GM12878 (cell line): Measurements from ENCODE around the gene PRKCZ. TPM values are rescaled to one million over a fixed set of nuclear protein-coding genes. Genes with fewer than 3 reads are reported as not detected.

Experiments used
- ATAC-seq: fragments of 200-7000 bp; cut with Tn5 transposase; 3 replicates; pipeline ENCODE4 v1.9.1; 2020; ENCODE audit warnings: mild to moderate bottlenecking, moderate library complexity
- BruUV-seq: library from RNA; stranded (reverse); fragments of 400-500 nt; replicated peaks from 2 replicates; lab custom pipeline; 2021; lab: Mats Ljungman, UMichigan
- CTCF ChIA-PET: fragments of 300-600 bp; sonication (Branson Sonifier 250); formaldehyde crosslinking; extraction: SDS; loops from one replicate; lab custom pipeline; 2021; ENCODE audit warnings: inconsistent platforms; lab: Yijun Ruan, JAX
- POLR2A ChIA-PET: fragments of 350-600 bp; formaldehyde crosslinking; extraction: SDS; loops from one replicate; lab custom pipeline; 2021; ENCODE audit warnings: inconsistent platforms; lab: Charles Lee
- RAD21 ChIA-PET: fragments of 300-600 bp; sonication (Branson Sonifier 250); formaldehyde crosslinking; loops from one replicate; lab custom pipeline; 2023; ENCODE audit warnings: antibody characterized with exemption; ENCODE audit not compliant: unreplicated experiment; lab: Charles Lee
- SMC1A ChIA-PET: fragments of 300-600 bp; sonication (Branson Sonifier 250); formaldehyde crosslinking; loops from one replicate; lab custom pipeline; 2023; ENCODE audit not compliant: unreplicated experiment, uncharacterized antibody; lab: Charles Lee
- DNase-seq: peaks from one replicate; pipeline ENCODE4 v3.0.0-alpha.2; 2011; ENCODE audit warnings: low read depth, low spot score
- FAIRE-seq: peaks from 3 replicates; lab custom pipeline; 2011; peaks lifted over from hg19 to GRCh38; lab: Jason Lieb, UNC
- H2AFZ ChIP-seq: 2 replicates; pipeline ENCODE4 v1.6.0; 2011; ENCODE audit warnings: low read depth, low read length, control low read depth; ENCODE audit not compliant: control insufficient read depth
- H3K27ac ChIP-seq: 2 replicates; pipeline ENCODE4 v1.5.1; 2011; ENCODE audit warnings: control low read depth; ENCODE audit not compliant: control insufficient read depth, insufficient read depth
- H3K27me3 ChIP-seq, 2 experiments: replicated peaks in 1 of 2; 2 replicates each; pipeline versions ENCODE4 v1.6.0 to v1.6.1; 2011; ENCODE audit warnings: low read length in 1 of 2; ENCODE audit not compliant: control insufficient read depth in 2 of 2, insufficient read depth in 2 of 2
- H3K36me3 ChIP-seq, 2 experiments: 2 replicates each; pipeline ENCODE4 v1.5.1; 2011; ENCODE audit warnings: low read length in 1 of 2; ENCODE audit not compliant: control insufficient read depth in 2 of 2, insufficient read depth in 2 of 2
- H3K4me1 ChIP-seq: 2 replicates; pipeline ENCODE4 v1.6.1; 2011; ENCODE audit warnings: mild to moderate bottlenecking, low read length, moderate library complexity, mixed read lengths; ENCODE audit not compliant: control insufficient read depth, insufficient read depth
- H3K4me2 ChIP-seq: 2 replicates; pipeline ENCODE4 v1.6.0; 2011; ENCODE audit warnings: control low read depth; ENCODE audit not compliant: control insufficient read depth, insufficient read depth
- H3K4me3 ChIP-seq: fragments of 200-600 bp; sonication (generic); 2 replicates; pipeline ENCODE4 v1.5.1; 2016
- H3K79me2 ChIP-seq: 2 replicates; pipeline ENCODE4 v1.6.0; 2011; ENCODE audit warnings: low read length; ENCODE audit not compliant: control insufficient read depth, insufficient read depth
- H3K9ac ChIP-seq: 2 replicates; pipeline ENCODE4 v1.8.0; 2011; ENCODE audit warnings: low read length, control low read depth, mixed read lengths; ENCODE audit not compliant: control insufficient read depth, insufficient read depth
- H3K9me3 ChIP-seq: replicated peaks from 3 replicates; pipeline ENCODE4 v1.5.1; 2011; ENCODE audit warnings: mild to moderate bottlenecking, low read length; ENCODE audit not compliant: control insufficient read depth, insufficient read depth
- H4K20me1 ChIP-seq: 2 replicates; pipeline ENCODE4 v1.6.0; 2011; ENCODE audit not compliant: control insufficient read depth, insufficient read depth
- BHLHE40 ChIP-seq, 2 experiments: fragments of 450-650 bp in 1 of 2; IDR thresholded peaks; 2 replicates each; pipeline ENCODE4 v1.6.1; 2011 to 2017; ENCODE audit warnings: low read depth in 2 of 2, borderline replicate concordance in 1 of 2, improper control_type of control experiment in 1 of 2, low read length in 1 of 2, mild to moderate bottlenecking in 1 of 2
- CBX3 ChIP-seq: fragments of 200-600 bp; sonication (generic); IDR thresholded peaks from 2 replicates; pipeline ENCODE4 v1.6.1; 2016; ENCODE audit warnings: low read depth, borderline replicate concordance
- HCFC1 ChIP-seq: fragments of 150-350 bp; IDR thresholded peaks from 2 replicates; pipeline ENCODE4 v1.6.1; 2014; ENCODE audit warnings: low read length
- HDAC2 ChIP-seq: fragments of 200-600 bp; sonication (generic); IDR thresholded peaks from 2 replicates; pipeline ENCODE4 v1.6.1; 2017
- KLF5 ChIP-seq: fragments of 450-650 bp; IDR thresholded peaks from 2 replicates; pipeline ENCODE4 v1.6.1; 2014; ENCODE audit warnings: mild to moderate bottlenecking; ENCODE audit not compliant: partially characterized antibody
- MEF2A ChIP-seq: IDR thresholded peaks from 2 replicates; pipeline ENCODE4 v1.6.1; 2011; ENCODE audit warnings: low read depth, mild to moderate bottlenecking, low read length, moderate library complexity; ENCODE audit not compliant: insufficient read depth
- PAX8 ChIP-seq: fragments of 450-650 bp; IDR thresholded peaks from 2 replicates; pipeline ENCODE4 v1.6.1; 2017; ENCODE audit warnings: mild to moderate bottlenecking, moderate library complexity
- RFX5 ChIP-seq: IDR thresholded peaks from 2 replicates; pipeline ENCODE4 v1.6.1; 2011; ENCODE audit warnings: low read depth, low read length, improper control_type of control experiment
- SREBF1 ChIP-seq: IDR thresholded peaks from 2 replicates; pipeline ENCODE4 v1.6.1; 2012; ENCODE audit warnings: mild to moderate bottlenecking, low read length
- SREBF2 ChIP-seq: IDR thresholded peaks from 2 replicates; pipeline ENCODE4 v1.6.1; 2012; ENCODE audit warnings: mild to moderate bottlenecking, low read length
- ZNF384 ChIP-seq: IDR thresholded peaks from 2 replicates; pipeline ENCODE4 v1.6.1; 2012; ENCODE audit warnings: low read depth, mild to moderate bottlenecking, low read length, improper control_type of control experiment, borderline replicate concordance
- WGBS: methylation state at CpG from one replicate; pipeline ENCODE4 v1.1.6; 2016; ENCODE audit warnings: low lambda C conversion rate; ENCODE audit not compliant: insufficient replicate concordance, insufficient coverage; ENCODE audit errors: missing lambda C conversion rate; 5-methylcytosine and 5-hydroxymethylcytosine counted together
- in situ Hi-C: fragments of 300-500 bp; cut with MboI; formaldehyde crosslinking; loops from 9 replicates; pipeline ENCODE4 v1.14.3; 2018; ENCODE audit warnings: mixed read lengths
- intact Hi-C: fragments of 100-400 bp; cut with micrococcal nuclease; formaldehyde crosslinking; loops from one replicate; pipeline ENCODE4 v1.14.2; 2022; ENCODE audit not compliant: unreplicated experiment
- polyA plus RNA-seq, 11 experiments: library from polyadenylated mRNA; depleted of rRNA in 4 of 11; unstranded in 6 of 11; stranded (reverse) in 5 of 11; fragments of >200 nt; fragmentation: Nextera tagmentation in 4 of 11; fragmentation: Illumina TruSeq in 1 of 11; extraction: Ambion mirVana in 4 of 11; extraction: Trizol in 1 of 11; gene quantifications; 1 replicate in 1 of 11; 2 replicates in 10 of 11; pipeline versions ENCODE4 v1.2.1 to v1.2.3, GENCODE V29; 2011 to 2016; ENCODE audit warnings: inconsistent platforms in 2 of 11, missing spikeins in 2 of 11, low read depth in 1 of 11
- total RNA-seq, 4 experiments: library from RNA; depleted of rRNA in 3 of 4; stranded (reverse); fragments of >200 nt in 3 of 4; fragmentation: Illumina TruSeq in 1 of 4; extraction: Trizol in 1 of 4; gene quantifications; 2 replicates each; pipeline versions ENCODE4 v1.2.1 to v1.2.3, GENCODE V29; 2013 to 2021
- TF ChIP-seq, protein P1 (sequence below): fragments of 450-650 bp; formaldehyde crosslinking; IDR thresholded peaks from 2 replicates; pipeline ENCODE4 v1.4.0; 2020; ENCODE audit warnings: mild to moderate bottlenecking, moderate library complexity
- TF ChIP-seq, protein P2 (sequence below): fragments of 150-350 bp; IDR thresholded peaks from 2 replicates; pipeline ENCODE4 v1.6.1; 2014; ENCODE audit warnings: mild to moderate bottlenecking, low read depth, low read length
- TF ChIP-seq, protein P3 (sequence below): IDR thresholded peaks from 2 replicates; pipeline ENCODE4 v1.6.1; 2011; ENCODE audit warnings: mild to moderate bottlenecking, low read depth, low read length, moderate library complexity; ENCODE audit not compliant: insufficient replicate concordance

The PRKCZ gene
- total and polyA plus RNA-seq, 10 of the 15 experiments (the other 5 are each of a cell fraction or from before 2014, with no cell fraction given) = 0.05 to 1.9 (median 0.64) TPM; not detected in 1

DNA sequence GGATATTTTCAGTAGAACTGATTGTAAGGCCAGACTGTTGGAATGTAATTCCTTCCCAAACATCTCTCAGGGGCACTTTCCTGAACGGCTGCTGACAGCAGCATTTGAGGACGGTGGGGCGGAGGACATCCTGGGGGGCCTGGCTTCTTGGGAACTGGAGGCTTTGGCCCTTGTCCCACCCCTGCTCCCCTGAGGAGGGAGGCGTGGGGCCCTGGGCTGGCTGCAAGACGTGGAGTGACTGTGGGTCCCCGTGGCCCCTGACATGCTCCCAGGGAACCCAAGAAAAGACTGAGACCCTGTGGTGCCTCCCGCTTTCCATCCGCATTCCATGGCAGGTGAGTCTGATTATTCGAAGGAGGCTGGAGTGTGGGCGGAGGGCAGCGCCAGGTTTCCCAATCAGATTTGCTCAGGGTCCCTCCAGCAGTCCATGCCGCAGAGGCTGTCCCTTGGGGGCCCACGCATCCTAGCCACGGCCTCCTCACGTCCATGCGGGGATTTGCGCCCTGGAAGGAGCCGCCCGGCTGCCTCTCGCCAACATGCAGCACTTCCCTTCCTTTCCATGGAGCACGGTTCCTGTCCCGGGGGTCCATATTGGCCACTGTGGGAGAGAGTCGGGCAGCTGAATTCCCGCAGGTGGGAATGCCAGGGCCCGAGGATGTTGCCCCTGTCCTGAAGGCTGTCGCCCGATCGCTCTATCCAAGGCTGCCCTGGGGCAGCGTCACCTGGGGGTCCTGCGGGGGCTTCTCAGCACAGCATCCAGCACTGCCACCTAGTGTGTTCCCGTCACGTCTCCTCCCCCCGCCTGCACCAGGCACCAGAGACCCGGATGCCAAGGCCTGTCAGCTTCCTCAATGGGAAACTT lies 75.4 kb downstream of the PRKCZ start:
- ChIA-PET SMC1A (no interaction called here), RAD21 (no interaction called here), CTCF (no interaction called here), POLR2A (no interaction called here)
- ATAC-seq = no peak
- H3K4me3 ChIP-seq = no peak overlapping the region
- no peak overlapping the region for H3K4me2 ChIP-seq
- FAIRE-seq = no peak
- DNase-seq = no peak
- H3K4me1 ChIP-seq = peaks cover 7% of the 10 kb centered on the region
- intact Hi-C loops = no loop called here
- in situ Hi-C loops = no loop called here
- 84% methylated on average over 34 of the region's 34 CpGs for WGBS
- H2AFZ ChIP-seq = no peak overlapping the region
- H3K9me3 ChIP-seq = no peaks in the 10 kb centered on the region; the same call in 2 of the 3 replicates
- no peaks in the 10 kb centered on the region for H3K27me3 ChIP-seq
- TF ChIP-seq SREBF1 = no peak
- TF ChIP-seq RFX5 = no peak
- no peak for TF ChIP-seq SREBF2
- TF ChIP-seq BHLHE40 (IDR thresholded peaks at IDR 0.05; ENCODE audit: borderline replicate concordance in 1 of 2, low read depth in 2 of 2, low read length in 1 of 2) = no peak
- TF ChIP-seq CBX3 = no peak
- TF ChIP-seq KLF5 = no peak
- TF ChIP-seq, protein P1, sequence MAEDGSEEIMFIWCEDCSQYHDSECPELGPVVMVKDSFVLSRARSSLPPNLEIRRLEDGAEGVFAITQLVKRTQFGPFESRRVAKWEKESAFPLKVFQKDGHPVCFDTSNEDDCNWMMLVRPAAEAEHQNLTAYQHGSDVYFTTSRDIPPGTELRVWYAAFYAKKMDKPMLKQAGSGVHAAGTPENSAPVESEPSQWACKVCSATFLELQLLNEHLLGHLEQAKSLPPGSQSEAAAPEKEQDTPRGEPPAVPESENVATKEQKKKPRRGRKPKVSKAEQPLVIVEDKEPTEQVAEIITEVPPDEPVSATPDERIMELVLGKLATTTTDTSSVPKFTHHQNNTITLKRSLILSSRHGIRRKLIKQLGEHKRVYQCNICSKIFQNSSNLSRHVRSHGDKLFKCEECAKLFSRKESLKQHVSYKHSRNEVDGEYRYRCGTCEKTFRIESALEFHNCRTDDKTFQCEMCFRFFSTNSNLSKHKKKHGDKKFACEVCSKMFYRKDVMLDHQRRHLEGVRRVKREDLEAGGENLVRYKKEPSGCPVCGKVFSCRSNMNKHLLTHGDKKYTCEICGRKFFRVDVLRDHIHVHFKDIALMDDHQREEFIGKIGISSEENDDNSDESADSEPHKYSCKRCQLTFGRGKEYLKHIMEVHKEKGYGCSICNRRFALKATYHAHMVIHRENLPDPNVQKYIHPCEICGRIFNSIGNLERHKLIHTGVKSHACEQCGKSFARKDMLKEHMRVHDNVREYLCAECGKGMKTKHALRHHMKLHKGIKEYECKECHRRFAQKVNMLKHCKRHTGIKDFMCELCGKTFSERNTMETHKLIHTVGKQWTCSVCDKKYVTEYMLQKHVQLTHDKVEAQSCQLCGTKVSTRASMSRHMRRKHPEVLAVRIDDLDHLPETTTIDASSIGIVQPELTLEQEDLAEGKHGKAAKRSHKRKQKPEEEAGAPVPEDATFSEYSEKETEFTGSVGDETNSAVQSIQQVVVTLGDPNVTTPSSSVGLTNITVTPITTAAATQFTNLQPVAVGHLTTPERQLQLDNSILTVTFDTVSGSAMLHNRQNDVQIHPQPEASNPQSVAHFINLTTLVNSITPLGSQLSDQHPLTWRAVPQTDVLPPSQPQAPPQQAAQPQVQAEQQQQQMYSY = no peak
- TF ChIP-seq, protein P2, sequence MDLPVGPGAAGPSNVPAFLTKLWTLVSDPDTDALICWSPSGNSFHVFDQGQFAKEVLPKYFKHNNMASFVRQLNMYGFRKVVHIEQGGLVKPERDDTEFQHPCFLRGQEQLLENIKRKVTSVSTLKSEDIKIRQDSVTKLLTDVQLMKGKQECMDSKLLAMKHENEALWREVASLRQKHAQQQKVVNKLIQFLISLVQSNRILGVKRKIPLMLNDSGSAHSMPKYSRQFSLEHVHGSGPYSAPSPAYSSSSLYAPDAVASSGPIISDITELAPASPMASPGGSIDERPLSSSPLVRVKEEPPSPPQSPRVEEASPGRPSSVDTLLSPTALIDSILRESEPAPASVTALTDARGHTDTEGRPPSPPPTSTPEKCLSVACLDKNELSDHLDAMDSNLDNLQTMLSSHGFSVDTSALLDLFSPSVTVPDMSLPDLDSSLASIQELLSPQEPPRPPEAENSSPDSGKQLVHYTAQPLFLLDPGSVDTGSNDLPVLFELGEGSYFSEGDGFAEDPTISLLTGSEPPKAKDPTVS = no peak
- TF ChIP-seq MEF2A = no peak
- no peak for TF ChIP-seq HCFC1
- TF ChIP-seq ZNF384 = no peak
- no peak for TF ChIP-seq PAX8
- TF ChIP-seq, protein P3, sequence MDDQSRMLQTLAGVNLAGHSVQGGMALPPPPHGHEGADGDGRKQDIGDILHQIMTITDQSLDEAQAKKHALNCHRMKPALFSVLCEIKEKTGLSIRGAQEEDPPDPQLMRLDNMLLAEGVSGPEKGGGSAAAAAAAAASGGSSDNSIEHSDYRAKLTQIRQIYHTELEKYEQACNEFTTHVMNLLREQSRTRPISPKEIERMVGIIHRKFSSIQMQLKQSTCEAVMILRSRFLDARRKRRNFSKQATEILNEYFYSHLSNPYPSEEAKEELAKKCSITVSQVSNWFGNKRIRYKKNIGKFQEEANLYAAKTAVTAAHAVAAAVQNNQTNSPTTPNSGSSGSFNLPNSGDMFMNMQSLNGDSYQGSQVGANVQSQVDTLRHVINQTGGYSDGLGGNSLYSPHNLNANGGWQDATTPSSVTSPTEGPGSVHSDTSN = no peak
- no peak for TF ChIP-seq HDAC2
- H4K20me1 ChIP-seq = no peaks in the 10 kb centered on the region
- H3K9ac ChIP-seq = no peak overlapping the region
- no peaks in the 10 kb centered on the region for H3K36me3 ChIP-seq
- BruUV-seq = no TSS peak
- H3K79me2 ChIP-seq = no peaks in the 10 kb centered on the region
- H3K27ac ChIP-seq = no peak overlapping the region
